NCI-H460 (cell line): ENCODE measurements around the gene SHC3. TPM values are rescaled to one million over a fixed set of nuclear protein-coding genes. Genes with fewer than 3 reads are reported as not detected.

Experiments
- DNase-seq: peaks from one replicate; pipeline ENCODE4 v3.0.0-alpha.2; 2016; ENCODE audit warnings: low read depth; ENCODE audit errors: extremely low read depth
- total RNA-seq: library from RNA; depleted of rRNA; stranded (reverse); fragments of >200 nt; shearing (Covaris generic); gene quantifications from 2 replicates; pipeline ENCODE4 v1.2.3, GENCODE V29; 2014

The SHC3 gene
- total RNA-seq, 1 experiment from 2014 or later, result 2.4 TPM

- no peak for DNase-seq
Observed at GRCh38 chr9:89165341-89165740, 13.3 kb downstream of the SHC3 start.

GRCh38 chr9:89161221-89161620 lies 17.4 kb downstream of the SHC3 start:
- no peak for DNase-seq

- DNase-seq, result no peak
Observed at GRCh38 chr9:89160806-89161205, 17.8 kb downstream of the SHC3 start.

- peak; percentile 60 for DNase-seq
Observed at GRCh38 chr9:89154651-89155336, 23.8 kb downstream of the SHC3 start.

- no peak for DNase-seq
Observed at GRCh38 chr9:89154218-89154617, 24.4 kb downstream of the SHC3 start.

- no peak for DNase-seq
Observed at GRCh38 chr9:89153232-89154017, 25.2 kb downstream of the SHC3 start.

- no peak for DNase-seq
Observed at GRCh38 chr9:89149726-89150125, 28.9 kb downstream of the SHC3 start.

GRCh38 chr9:89145097-89145496 lies 33.5 kb downstream of the SHC3 start:
- no peak for DNase-seq

- no peak for DNase-seq
Observed at GRCh38 chr9:89144238-89144637, 34.4 kb downstream of the SHC3 start.

GRCh38 chr9:89143266-89143665 lies 35.4 kb downstream of the SHC3 start:
- DNase-seq, result no peak

GRCh38 chr9:89139455-89139854 lies 39.2 kb downstream of the SHC3 start:
- DNase-seq, result no peak

- DNase-seq, result no peak
Observed at GRCh38 chr9:89138463-89139390, 39.9 kb downstream of the SHC3 start.

GRCh38 chr9:89137542-89138462 lies 40.8 kb downstream of the SHC3 start:
- DNase-seq, result peak; percentile 27

- DNase-seq, result no peak
Observed at GRCh38 chr9:89135591-89136166, 42.9 kb downstream of the SHC3 start.

GRCh38 chr9:89134709-89135108 lies 43.9 kb downstream of the SHC3 start:
- no peak for DNase-seq

- no peak for DNase-seq
Observed at GRCh38 chr9:89122949-89123348, 55.7 kb downstream of the SHC3 start.

GRCh38 chr9:89120704-89121103 lies 57.9 kb downstream of the SHC3 start:
- DNase-seq, result no peak

GRCh38 chr9:89116805-89117192 lies 61.8 kb downstream of the SHC3 start:
- no peak for DNase-seq

GRCh38 chr9:89116064-89116804 lies 62.4 kb downstream of the SHC3 start:
- peak; percentile 56 for DNase-seq
